ENCODE measurements around the gene NTRK1. TPM values are rescaled to one million over a fixed set of nuclear protein-coding genes. Genes with fewer than 3 reads are reported as not detected.

Gene NTRK1
- polyA plus RNA-seq (2011; rRNA removed) = 0.02 TPM in 1 of 2 replicates, not detected in the other
- not detected in 2 replicates for polyA minus RNA-seq (2011; rRNA and poly(A)+ RNA removed)

GRCh38 chr1:156860628-156861423 is at the start of gene NTRK1:
Gene NTRK1 (plus strand): TSS chr1:156860865. CDS start chr1:156860935, 70 bp downstream.
- Histone ChIP-seq H3K36me3 (ENCODE audit: control insufficient read depth, insufficient read depth, low read length) (no peaks in the 10 kb centered on the region), H3K27me3 (ENCODE audit: control insufficient read depth, insufficient read depth, low read length) (peaks cover 56% of the 10 kb centered on the region), H3K4me3 (ENCODE audit: low read depth, low read length) (peak within 1 kb of the TSS; percentile 30)
- DNase-seq (ENCODE audit: low read depth) = no peak
- no peak for TF ChIP-seq CTCF (IDR thresholded peaks at IDR 0.05; ENCODE audit: insufficient read depth, low read depth, low read length)
- POLR2A ChIA-PET = no interaction called here
- CTCF ChIA-PET = interaction anchor here (0.6 to 13.5 kb wide), 52 partner anchors 8 to 236 kb away, joined by 3 to 290 read pairs (median 7); partner anchors contain the start of genes CRABP2, ISG20L2, LRRC71 and METTL25B

- no peak for TF ChIP-seq CTCF (IDR thresholded peaks at IDR 0.05; ENCODE audit: insufficient read depth, low read depth, low read length)
- Histone ChIP-seq H3K4me3 (ENCODE audit: low read depth, low read length) (no peak overlapping the region), H3K36me3 (ENCODE audit: control insufficient read depth, insufficient read depth, low read length) (no peaks in the 10 kb centered on the region), H3K27me3 (ENCODE audit: control insufficient read depth, insufficient read depth, low read length) (no peaks in the 10 kb centered on the region; the same call in 1 of the 2 replicates)
- ChIA-PET CTCF (interaction anchor here (1.2 to 6.2 kb wide), 4 partner anchors 9 to 50 kb away, joined by 3 to 30 read pairs (median 6); partner anchors contain the start of genes INSRR and NTRK1), POLR2A (no interaction called here)
- DNase-seq (ENCODE audit: low read depth) = no peak
These were observed 49.5 kb upstream of the NTRK1 start for GRCh38 chr1:156811168-156811567.

GRCh38 chr1:156812293-156812990 is 48.2 kb upstream of the NTRK1 start:
- no peaks in the 10 kb centered on the region for H3K36me3 ChIP-seq (ENCODE audit: control insufficient read depth, insufficient read depth, low read length)
- H3K4me3 ChIP-seq (ENCODE audit: low read depth, low read length) = no peak overlapping the region
- TF ChIP-seq CTCF (IDR thresholded peaks at IDR 0.05; ENCODE audit: insufficient read depth, low read depth, low read length) = no peak
- no peak for DNase-seq (ENCODE audit: low read depth)
- ChIA-PET CTCF (interaction anchor here (1.0 to 6.2 kb wide), 5 partner anchors 12 to 123 kb away, joined by 5 to 30 read pairs (median 8); partner anchors contain the start of genes INSRR and NTRK1), POLR2A (no interaction called here)
- H3K27me3 ChIP-seq (ENCODE audit: control insufficient read depth, insufficient read depth, low read length) = no peaks in the 10 kb centered on the region; the same call in 1 of the 2 replicates

GRCh38 chr1:156813298-156813697 is 47.4 kb upstream of the NTRK1 start:
- Histone ChIP-seq H3K4me3 (ENCODE audit: low read depth, low read length) (no peak overlapping the region; the same call in 1 of the 2 replicates), H3K27me3 (ENCODE audit: control insufficient read depth, insufficient read depth, low read length) (no peaks in the 10 kb centered on the region; the same call in 1 of the 2 replicates), H3K36me3 (ENCODE audit: control insufficient read depth, insufficient read depth, low read length) (no peaks in the 10 kb centered on the region)
- ChIA-PET POLR2A (no interaction called here), CTCF (interaction anchor here (0.7 to 6.2 kb wide), 8 partner anchors 11 to 124 kb away, joined by 3 to 30 read pairs (median 6); partner anchors contain the start of genes INSRR and NTRK1)
- no peak for DNase-seq (ENCODE audit: low read depth)
- TF ChIP-seq CTCF (IDR thresholded peaks at IDR 0.05; ENCODE audit: insufficient read depth, low read depth, low read length) = no peak
